Activated CD4-positive, CD25-positive, alpha-beta regulatory T cell (primary cell): Measurements from ENCODE around the gene APBA2.
"Not testable (repeated sequence)": the region's sequence is repeated elsewhere in the genome, so short reads cannot be mapped to it uniquely, and the experiment has no call there.

Experiments
- DNase-seq, 4 experiments: peaks; one replicate each; lab custom pipeline; 2025; lab: John Stamatoyannopoulos, UW

The APBA2 gene

GRCh38 chr15:29003191-29003839 is 117.5 kb downstream of the APBA2 start:
- no peak for DNase-seq

- no peak for DNase-seq
These were observed 118.1 kb downstream of the APBA2 start for GRCh38 chr15:29003840-29004233.

GRCh38 chr15:29005931-29006330 is 120.2 kb downstream of the APBA2 start:
- no peak for DNase-seq

GRCh38 chr15:29008846-29009245 is 123.1 kb downstream of the APBA2 start:
- DNase-seq: no peak

- no peak for DNase-seq
These were observed 126.3 kb downstream of the APBA2 start for GRCh38 chr15:29012097-29012496.

- no peak for DNase-seq
These were observed 128.7 kb downstream of the APBA2 start for GRCh38 chr15:29014493-29014892.

- no peak for DNase-seq
These were observed 130.7 kb downstream of the APBA2 start for GRCh38 chr15:29016518-29016917.

GRCh38 chr15:29018120-29018805 is 132.5 kb downstream of the APBA2 start:
- no peak for DNase-seq

- DNase-seq: no peak
These were observed 133.5 kb downstream of the APBA2 start for GRCh38 chr15:29018995-29019976.

GRCh38 chr15:29021857-29022256 is 136.1 kb downstream of the APBA2 start:
- DNase-seq: no peak

- no peak for DNase-seq
These were observed 138.9 kb downstream of the APBA2 start for GRCh38 chr15:29024662-29025061.

- not testable (repeated sequence) for DNase-seq
These were observed 139.6 kb downstream of the APBA2 start for GRCh38 chr15:29025411-29025810.

- DNase-seq: not testable (repeated sequence)
These were observed 142.4 kb downstream of the APBA2 start for GRCh38 chr15:29028158-29028557.

- DNase-seq: no peak
These were observed 143.9 kb downstream of the APBA2 start for GRCh38 chr15:29029651-29030195.

GRCh38 chr15:29031502-29032228 is 145.9 kb downstream of the APBA2 start:
- no peak for DNase-seq

GRCh38 chr15:29032229-29032625 is 146.5 kb downstream of the APBA2 start:
- no peak for DNase-seq

GRCh38 chr15:29032751-29033150 is 147.0 kb downstream of the APBA2 start:
- DNase-seq: no peak

GRCh38 chr15:29034151-29034550 is 148.4 kb downstream of the APBA2 start:
- DNase-seq: no peak

GRCh38 chr15:29034593-29035335 is 149.0 kb downstream of the APBA2 start:
- DNase-seq: no peak

- no peak for DNase-seq
These were observed 149.8 kb downstream of the APBA2 start for GRCh38 chr15:29035336-29036285.
